Stimulated activated CD4-positive, alpha-beta T cell treated with anti-CD3 and anti-CD28 coated beads, TNF-alpha, amount 100 ng/mL, for 24 hours (primary cell): ENCODE measurements around the gene FBXO38.
A peak's percentile ranks its signal among the peaks of the same experiment; 100 is the strongest.

Experiments used
- DNase-seq, 3 experiments: peaks; one replicate each; pipeline ENCODE4 v3.0.0-alpha.2; 2020; ENCODE audit warnings: low read depth in 3 of 3

Gene FBXO38

DNA sequence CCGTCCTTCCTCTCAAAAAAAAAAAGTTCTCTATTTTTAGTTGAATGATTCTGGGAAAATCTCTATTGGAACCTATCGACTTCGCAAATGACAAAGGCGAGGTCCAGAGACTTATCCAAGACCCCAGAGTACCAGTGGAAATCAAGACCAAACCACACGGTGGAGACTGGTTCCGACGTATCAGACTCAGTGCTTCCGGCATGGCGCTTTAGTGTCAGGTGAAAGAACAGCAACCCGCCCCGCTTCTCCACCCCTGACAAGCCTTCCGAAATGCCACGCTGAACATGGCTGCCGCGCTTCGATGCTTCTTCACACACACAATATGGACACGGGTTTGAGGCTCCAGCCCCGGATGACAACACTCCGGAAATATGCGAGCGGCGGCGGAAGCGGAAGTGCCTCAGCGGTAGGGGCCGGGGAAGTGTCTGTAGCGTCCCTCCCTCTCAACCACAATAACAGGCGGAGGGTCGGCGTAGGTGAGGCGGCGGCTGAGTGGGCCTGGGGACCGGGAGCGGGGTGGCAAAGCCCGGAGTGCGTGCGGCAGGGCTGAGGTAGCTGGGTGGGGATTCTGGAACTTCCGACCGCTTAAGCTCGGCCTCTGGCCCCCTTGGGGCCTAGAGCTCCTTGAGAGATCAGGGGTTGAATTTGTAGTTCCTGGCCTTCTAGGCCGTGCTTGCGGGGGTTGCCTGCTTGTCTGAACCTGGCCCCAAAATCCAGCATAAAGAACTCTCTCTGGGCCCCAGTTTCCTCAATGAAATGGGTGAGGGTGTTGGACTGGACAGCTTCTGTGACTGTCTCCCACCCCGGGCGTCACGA, at the start of gene FBXO38:
FBXO38 (plus strand) TSS at position 395 of the 816 bp plus-strand sequence. CDS start 10,819 bp downstream, outside the sequence.
- peak; percentile 90 to 95 (median 95) for DNase-seq

DNA sequence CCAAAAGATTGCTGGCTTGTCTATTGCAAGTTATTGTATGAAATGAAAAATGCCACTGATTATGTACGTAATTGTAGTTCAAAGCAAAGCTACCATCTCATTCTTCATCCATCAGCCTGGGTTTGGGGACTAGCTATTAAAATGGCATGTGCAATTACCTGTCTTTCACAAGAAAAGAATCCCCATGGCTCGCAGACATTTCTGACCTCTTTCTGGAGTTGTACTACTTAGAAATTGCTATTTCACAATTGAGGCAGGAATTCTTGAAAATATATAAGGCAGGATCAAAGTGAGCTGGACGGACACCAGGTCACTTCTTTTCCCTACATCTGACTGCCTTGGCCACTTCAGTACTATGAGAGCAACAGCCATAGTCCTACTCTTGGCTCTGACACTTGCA, 48.5 kb upstream of the FBXO38 start, which contains the start of gene SPINK9:
SPINK9 (plus strand) TSS at position 301 of the 400 bp plus-strand sequence; CDS start at position 356, 55 bp downstream.
- no peak for DNase-seq

DNA sequence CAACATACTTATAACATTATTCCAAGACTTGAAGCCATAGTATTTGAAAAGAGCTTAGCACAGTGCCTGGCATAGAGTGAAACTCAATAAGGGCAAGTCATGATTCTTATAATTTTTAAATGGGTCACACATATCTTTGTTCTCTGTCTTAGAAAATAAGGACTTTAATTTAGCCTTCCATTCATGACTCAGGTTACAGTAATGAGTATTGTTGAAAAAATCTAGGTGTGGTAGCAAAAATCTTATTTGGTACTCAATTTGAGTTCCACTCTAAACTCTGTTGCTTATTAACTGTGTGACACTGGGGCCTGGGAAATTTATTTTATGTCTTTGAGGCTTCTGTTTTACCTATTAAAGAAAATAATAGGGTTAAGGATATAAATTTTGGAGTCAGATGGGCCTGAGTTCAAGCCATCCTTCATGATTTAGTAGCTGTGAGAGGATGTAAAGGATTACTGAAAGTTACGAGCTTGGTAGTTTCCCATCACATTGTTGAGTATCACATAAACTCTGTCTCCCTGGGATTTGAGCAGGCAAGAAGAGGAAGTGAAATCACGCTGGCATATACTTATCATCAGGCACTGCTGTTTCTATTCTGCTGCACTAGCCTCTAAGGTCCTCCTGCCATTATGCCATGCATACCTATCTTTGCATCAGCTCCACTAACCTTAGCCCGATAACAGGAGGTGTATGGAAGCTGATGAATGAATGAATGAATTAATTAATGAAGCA, 46.9 kb upstream of the FBXO38 start:
- DNase-seq = no peak

DNA sequence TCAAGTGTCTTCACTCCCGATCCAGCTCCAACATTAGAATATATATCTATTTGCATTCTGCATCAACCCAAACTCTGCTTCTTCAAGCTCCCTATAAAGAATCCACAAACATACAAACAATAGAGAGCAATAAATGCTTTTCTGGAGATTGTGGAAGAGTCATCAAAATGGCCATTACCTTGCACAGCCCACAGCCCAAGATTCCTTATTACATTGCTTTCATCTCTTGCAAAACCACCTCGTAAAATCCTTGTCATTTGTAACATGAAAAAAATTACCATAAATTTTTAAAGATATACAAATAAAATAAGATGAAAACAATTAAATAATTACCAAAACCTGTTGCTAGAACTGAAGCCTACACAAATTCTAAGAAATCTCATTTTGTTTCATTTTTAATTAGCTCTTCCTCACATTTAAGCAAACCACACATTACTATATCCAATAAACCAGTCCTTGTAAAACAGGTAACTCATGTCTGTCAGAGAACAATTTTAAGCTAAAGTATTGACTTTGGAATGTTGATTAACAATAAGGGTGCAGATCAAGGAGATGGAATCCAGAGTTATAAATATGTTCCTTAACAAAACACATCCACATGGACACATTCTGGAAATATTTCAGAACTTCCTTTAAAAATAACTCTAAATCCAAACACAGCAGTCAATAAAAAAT, 41.2 kb upstream of the FBXO38 start:
- no peak for DNase-seq

DNA sequence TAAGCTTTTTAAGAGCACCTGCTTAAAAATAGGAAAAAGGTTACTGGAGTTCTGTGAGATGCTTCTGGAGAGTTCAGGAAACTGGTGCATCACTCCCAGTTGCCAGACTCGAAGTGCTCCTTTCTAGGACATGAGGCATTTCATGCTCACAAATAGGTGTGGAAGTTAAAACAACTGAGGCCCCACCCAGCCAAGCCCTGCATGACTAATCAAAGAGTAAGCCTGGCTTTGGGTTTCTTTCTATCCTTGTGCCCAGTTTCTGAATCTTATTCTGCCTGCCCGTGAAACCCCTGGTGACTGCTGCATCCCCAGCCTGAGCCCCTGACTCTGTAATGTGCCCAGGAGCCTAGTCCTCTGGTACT, 40.7 kb upstream of the FBXO38 start:
- DNase-seq = no peak

GRCh38 chr5:148343603-148344487, 39.9 kb upstream of the FBXO38 start:
- no peak for DNase-seq

DNA sequence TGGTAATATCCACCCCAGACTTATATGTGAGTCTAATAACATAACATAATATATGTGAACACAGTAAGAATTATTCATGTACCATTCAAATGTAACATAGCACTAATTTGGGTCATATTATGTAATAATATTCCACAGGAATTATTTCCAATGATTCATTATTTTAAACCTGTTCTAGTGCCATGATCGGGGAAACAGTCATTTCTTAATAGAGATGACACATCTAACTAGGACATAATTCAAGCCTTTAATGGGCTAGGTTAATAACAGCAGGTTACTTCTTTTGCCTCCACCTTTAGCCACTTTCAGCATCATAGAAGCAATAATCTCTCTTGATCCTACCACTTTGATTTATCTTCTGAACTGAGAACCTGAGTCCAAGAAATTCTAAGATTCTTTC, 36.1 kb upstream of the FBXO38 start:
- DNase-seq = no peak

GRCh38 chr5:148352696-148353095, 31.1 kb upstream of the FBXO38 start:
- DNase-seq = no peak

DNA sequence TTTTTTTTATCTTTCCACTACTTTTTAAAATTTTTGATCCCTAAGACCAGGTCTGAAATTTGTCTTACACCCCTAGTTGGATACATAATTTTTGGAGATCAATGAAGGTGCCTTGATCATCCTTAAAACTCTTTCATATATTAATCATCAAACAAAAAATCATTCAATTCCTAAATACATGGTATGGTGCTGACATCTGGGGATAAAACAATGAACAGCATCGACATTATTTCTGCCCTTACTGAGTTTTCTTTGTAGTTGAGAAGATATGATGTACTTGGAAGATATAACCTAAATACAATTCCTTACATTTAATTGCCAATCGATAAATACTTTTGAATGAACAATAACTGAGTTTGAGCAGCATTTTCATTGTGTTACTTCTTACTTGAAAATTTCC, 30.1 kb upstream of the FBXO38 start:
- no peak for DNase-seq

DNA sequence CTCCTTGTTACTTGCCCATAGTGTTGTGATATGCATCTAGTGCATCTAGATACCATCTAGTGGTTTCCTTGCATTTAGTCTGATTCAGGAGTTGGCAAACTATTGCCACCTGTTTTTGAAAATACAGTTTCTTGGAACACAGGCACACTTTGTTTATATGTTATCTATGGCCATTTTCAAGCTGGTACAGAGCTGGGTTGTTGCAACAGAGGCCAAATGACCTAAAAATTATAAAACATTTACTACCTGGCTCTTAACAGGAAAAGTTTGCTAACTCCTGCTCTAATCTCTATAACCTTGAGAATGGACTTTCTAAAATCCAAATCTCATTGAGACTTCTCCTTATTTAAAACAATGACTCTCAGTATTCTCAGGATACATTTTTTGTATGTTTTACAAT, 19.4 kb upstream of the FBXO38 start:
- DNase-seq = no peak

DNA sequence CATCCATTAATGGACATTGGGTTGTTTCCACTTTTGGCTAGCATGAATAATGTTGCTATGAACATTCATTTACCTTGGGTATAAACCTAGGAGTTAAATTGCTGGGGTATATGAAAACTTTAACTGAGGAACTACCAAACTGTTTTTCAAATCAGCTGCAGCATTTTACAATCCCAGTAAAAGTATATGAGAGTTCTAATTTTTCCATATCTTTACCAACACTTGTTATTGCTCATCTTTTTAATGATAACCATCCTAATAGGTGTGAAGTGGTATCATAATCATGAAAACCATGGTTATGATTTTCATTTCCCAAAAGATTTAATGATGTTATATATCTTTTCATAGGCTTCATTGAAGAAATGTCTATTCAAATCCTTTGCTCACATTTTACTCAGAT, 15.5 kb upstream of the FBXO38 start:
- no peak for DNase-seq

DNA sequence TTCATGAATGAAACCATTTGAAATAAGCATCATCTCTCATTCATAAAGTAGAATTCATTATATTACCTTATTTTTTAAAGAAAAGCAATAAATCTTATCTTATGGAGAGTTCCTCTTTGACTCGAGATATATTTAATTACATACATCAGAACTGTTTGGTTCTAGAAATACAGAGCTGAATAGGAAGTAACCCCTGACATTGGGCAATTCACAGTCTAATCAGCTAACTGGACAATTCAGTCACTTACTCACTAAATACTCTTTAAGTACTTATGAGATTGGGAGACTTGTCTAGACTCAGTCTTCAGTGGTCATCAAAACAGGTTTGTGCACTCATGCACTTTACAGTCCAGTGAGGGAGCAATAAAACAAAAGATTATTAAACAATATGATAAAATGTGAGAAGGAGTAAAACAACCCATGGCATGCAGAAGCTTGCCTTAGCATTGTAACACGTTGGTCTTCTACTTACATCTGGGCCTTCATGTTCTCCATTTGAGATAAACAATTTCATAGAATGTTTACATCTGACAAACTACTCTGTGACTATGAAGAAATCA, 11.5 kb upstream of the FBXO38 start:
- DNase-seq = no peak

DNA sequence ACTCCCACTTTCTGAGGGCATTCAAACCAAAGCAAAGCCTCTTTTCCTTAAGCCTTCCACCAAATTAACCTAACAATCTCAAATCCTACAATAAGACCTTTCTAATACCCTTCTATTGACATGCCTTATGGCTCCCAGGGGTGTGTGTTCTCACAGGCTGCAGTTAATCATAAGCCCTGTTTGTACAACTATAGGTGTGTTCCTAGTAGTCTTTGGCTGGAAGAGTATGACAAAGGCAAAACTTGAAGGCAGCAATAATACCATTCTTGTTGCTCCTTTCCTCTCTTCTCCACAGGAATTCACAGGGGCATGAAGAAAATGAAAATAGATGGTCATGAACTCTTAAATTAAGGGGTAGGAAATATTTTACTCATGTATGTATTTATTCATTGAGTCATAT, 10.9 kb upstream of the FBXO38 start:
- DNase-seq = no peak

DNA sequence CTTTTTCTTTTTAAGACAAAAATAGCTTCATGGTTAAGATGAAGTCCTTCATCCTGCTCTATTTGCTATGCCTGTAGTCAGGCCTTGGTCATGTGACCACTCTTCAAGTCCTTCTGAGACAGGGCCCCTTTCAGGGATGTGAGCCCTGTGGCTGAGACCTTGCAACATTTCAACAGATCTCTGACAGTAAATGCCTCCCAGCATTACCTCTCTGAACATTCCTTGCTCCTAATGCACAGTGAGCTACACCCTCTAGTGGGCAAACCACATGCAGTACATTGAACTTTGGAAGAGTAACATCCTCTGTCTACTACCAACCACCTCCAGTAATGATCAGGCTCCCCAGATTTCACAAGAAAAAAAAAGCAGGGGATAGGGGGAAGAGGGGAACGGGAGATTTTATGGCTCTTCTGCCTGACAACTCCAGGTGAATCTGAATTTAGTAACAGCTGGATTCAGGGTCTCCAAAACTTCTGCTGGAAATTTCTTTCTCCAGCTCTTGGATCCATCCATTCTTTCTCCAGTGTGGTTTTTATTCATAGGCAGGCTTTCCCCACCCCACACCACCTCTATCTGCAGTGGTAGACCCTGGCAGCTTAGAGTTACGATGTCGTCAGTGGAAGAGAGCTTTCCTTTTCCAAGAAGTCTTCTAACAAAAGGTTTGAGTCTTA, 8.9 kb upstream of the FBXO38 start:
- no peak for DNase-seq

DNA sequence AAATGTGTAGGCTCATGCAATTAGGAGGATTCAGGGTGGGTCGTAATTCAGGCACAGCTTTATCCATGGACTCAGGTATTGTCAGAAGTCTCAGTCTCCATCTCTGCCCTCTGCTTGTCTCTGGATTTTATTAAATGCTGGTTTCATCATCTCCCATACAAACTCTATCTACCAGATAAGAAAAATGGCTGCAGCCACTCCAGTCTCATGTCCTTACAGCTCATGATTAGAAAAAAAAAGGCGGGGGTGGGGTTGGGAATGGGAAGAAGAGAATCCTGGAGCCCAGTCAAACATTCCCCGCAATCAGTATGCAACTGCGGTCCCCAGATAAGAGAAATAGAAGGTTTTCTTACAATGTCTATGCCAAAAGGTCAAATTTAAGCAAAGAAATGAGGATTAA, 7.6 kb upstream of the FBXO38 start:
- DNase-seq = no peak

- no peak for DNase-seq
These were observed 5.1 kb upstream of the FBXO38 start for GRCh38 chr5:148378670-148379069.

DNA sequence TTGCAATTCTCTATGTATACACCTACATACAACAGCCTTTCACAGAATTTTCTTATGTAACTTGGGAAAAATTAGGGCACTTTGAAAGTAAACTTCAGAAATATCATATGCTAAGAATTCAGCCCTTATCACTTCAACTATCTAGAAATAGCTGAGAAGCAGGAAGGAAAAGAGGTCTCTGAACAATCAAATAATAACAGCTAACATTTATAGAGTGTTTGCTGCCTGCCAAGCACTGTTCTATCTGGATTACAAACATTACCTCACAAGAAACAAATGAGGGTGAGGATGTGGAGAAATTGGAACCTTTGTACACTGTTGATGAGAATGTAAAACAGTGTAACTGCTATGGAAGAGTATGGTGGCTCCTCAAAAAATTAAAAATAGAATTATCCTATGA, 4.4 kb upstream of the FBXO38 start:
- no peak for DNase-seq

DNA sequence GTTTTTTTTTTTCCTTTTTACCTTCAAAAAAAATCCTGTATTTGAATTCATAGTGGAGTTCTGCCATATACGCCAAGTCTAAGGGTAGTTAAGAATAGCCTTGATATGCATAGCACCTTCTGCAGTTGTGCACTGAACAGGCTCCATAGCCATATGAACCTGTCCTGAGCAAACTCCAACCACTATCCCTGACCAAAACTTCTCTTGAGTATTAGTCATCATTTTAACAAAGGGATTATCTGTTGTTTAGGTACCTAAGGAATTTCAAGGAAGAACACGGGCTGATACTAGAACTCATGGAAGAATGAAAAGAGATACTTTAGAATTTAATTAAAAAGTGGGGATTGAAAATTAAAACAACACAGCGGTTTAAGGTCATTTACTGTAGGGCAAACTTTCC, 1.9 kb upstream of the FBXO38 start:
- DNase-seq = no peak

GRCh38 chr5:148382961-148383360, 797 bp upstream of the FBXO38 start:
- DNase-seq = no peak

- no peak for DNase-seq
These were observed 601 bp downstream of the FBXO38 start for GRCh38 chr5:148384380-148384737.

- no peak for DNase-seq
These were observed 1.3 kb downstream of the FBXO38 start for GRCh38 chr5:148385094-148385493.
